ENCODE measurements around the gene MRPL36. TPM values are rescaled to one million over a fixed set of nuclear protein-coding genes. Genes with fewer than 3 reads are reported as not detected.
A peak's percentile ranks its signal among the peaks of the same experiment; 100 is the strongest.
"Not testable (repeated sequence)": the region's sequence is repeated elsewhere in the genome, so short reads cannot be mapped to it uniquely, and the experiment has no call there.

Gene MRPL36
- total RNA-seq, 2 donors from 2014 or later = 26.6 to 33.7 TPM

DNA sequence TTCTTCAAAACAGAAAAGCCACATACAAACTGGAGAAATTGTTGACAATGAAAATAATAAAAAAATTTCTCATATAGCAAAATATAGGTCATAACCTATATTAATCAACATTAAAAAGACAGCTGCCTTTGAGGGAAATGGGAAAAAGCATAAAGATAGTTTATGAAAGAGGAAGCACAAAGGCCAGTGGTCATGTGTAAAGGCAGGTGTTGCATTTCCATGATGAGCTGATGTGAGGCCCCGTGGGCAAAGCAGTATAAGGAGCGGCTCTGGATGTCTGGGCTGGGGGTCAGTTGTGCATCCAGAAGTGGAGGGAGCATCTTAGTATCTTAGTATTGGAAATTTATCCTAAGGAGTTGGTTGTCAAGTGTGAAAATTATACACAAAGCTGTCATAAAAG is 19.8 kb upstream of the MRPL36 start:
- ATAC-seq (no peak), DNase-seq (no peak)
- intact Hi-C loops (cut with DNase I, micrococcal nuclease) = no loop called here

DNA sequence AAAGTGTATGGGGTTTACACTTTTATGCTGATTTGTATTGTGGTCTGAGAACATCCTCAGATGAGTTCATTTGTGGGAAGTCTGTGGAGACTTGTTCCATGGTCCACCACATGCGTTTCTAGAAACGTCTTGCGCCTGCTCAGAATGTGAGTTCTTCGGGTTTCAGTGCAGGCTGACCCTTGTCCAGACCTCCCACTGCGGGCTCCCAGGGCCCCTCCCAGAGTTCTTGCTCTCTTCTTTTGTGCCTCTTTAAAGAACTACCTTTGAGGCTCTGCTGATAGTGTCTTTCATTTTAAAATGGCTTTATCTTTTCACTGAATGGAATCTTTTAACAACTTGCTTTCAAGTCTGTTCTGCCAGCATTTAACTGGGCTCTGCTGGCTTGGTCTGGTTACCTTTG is 19.1 kb upstream of the MRPL36 start:
- intact Hi-C loops (cut with DNase I, micrococcal nuclease) = no loop called here
- ATAC-seq (no peak), DNase-seq (no peak)

DNA sequence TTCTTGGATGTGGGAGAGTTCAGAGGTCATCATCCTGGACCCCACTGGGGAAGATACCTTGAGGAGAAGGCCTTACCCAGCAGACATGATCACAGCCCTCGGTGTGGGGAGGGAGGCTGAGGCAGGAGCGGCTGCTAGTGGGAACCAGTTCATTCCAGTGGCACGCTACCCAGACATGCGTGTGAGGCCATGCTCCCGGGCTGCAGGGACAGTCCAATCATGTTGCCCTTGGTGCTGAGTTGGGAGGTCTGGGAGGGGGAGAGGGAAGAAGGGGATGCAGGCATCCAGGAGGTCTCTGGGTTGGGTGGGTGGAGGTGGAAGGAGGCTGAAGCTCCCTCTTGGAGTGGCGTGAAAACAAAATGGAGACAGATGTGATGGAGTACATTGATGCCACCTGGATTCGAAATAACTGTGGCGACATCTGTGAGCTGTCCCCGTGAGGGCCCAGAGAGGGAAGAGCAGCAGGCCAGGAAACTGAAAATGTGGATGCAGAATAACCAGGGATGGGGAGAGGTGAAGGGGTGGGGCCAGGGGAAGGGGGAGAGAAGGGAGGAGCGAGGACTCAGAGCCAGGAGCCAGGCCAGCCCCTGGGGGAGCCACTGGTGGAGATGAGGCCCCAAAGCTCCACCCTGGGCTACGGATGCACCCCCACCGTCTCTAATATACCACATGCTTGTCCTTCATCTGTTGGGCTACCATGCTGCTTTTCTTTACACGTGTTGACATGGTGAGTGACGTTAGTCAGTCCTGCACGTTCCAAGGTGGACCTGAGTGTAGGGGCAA is 17.8 kb upstream of the MRPL36 start:
- intact Hi-C loops (cut with DNase I, micrococcal nuclease) = no loop called here
- DNase-seq = no peak
- ATAC-seq = no peak

DNA sequence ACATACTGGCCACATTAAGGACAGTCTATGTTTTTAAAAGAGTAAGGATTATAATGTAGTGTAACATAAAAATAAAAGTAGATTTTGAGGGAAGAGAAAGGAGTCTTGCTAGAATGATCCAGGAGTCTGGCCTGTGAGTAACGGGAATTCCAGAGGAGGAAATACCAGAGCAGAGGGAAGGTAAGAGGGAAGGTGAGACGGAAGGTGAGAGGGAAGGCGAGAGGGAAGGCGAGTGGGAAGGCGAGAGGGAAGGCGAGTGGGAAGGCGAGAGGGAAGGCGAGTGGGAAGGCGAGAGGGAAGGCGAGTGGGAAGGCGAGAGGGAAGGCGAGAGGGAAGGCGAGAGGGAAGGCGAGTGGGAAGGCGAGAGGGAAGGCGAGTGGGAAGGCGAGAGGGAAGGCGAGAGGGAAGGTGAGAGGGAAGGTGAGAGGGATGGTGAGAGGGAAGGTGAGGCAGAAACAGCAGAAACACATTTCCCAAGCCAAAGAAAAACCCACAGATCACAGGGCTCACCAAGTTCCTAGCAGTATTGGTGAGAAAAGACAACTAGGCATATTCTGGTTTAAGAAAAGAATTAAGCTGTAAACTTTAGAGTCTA is 17.0 kb upstream of the MRPL36 start:
- intact Hi-C loops (cut with DNase I, micrococcal nuclease); DNase-seq; ATAC-seq: not testable (repeated sequence)

DNA sequence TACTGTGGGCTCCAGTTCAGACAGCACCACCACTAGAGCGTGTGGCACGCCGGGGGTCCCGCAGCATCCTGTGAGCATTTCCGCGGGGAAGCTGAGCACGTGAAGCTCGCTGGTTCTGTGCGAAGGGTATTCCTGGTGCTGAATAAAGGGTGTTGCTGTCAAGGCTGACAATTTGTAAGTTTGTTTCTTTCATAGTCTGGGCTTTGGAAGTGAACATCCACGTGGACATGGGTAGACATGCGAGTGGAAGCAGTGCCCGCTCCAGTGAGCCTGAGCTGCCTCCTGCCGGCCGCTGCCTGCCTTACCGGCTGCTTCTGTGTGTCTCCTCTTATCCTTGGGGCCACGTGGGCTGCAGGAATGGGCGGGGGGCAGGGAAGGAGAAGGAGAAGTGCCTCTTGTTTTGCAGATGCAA is 16.2 kb upstream of the MRPL36 start:
- ATAC-seq = no peak
- intact Hi-C loops (cut with DNase I, micrococcal nuclease) = no loop called here
- no peak for DNase-seq

DNA sequence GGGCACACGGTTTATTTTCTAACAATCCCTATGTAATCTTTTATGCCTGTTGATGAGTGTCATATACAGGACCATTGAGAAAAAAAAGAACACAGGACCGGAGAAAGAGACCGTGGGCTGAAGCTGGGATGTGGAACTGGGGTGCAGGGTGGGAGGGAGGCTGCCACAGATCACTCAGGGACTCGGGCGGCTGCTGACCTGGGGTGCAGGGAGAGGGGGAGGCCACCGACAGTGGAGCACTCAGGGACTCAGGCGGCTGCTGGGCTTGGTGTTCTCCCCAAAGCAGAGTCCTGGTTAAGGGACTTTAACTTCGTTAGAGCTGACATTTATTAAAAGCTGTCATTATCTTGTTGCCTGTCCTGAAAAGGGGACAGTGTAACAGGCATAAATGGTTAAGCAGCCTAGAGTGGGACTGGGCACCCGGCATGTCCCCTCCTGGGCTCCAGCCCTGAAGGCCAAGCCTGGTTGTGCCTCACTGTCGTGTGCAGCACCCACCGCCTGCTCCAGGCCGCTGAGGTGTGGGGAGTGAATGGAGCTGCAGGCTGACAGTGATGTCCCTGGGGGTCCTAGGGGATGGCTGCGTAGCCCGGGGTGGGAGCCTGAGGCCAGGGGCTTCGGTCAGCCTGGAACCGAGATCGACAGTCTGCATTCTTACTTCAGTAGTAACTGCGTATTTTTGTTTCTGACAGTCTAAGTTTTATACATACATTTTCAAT is 15.6 kb upstream of the MRPL36 start:
- intact Hi-C loops (cut with DNase I, micrococcal nuclease) = no loop called here
- ATAC-seq (no peak), DNase-seq (no peak)

DNA sequence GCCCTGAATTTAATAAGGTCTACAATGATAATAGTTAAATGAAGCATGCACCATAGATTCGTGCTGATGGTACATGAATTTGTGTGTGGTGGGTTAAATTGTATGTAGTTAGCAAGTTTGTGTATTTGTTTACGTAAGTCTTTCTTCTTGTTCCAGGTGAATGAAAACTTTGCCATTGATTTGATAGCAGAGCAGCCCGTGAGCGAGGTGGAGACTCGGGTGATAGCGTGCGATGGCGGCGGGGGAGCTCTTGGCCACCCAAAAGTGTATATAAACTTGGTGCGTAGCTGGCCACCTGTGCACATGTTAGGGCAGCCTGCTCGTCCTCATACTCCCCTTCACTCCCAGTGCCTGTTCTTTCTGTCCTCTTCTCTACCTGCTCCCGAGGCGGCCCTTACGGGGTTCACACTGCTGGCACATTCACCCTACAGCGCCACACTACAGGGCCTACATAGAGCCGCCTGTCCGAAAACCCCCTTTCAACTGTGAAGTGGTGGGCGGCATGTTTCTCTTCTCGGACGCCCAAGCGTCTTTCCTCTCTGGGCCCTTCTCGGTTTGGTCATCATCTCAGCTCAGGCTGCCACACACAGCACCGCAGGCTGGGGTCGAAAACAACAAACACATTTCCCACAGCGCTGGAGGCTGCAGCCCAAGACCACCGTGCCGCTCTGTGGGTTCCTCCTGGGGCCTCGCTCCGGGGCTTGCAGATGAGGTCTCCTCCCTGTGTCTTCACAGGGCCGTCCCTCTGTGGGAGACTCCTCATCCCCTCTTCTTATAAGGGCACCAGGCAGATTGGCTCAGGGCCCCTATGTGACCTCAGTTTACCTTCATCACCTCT is 14.8 kb upstream of the MRPL36 start:
- intact Hi-C loops (cut with DNase I, micrococcal nuclease) = no loop called here
- no peak for ATAC-seq
- DNase-seq = no peak

DNA sequence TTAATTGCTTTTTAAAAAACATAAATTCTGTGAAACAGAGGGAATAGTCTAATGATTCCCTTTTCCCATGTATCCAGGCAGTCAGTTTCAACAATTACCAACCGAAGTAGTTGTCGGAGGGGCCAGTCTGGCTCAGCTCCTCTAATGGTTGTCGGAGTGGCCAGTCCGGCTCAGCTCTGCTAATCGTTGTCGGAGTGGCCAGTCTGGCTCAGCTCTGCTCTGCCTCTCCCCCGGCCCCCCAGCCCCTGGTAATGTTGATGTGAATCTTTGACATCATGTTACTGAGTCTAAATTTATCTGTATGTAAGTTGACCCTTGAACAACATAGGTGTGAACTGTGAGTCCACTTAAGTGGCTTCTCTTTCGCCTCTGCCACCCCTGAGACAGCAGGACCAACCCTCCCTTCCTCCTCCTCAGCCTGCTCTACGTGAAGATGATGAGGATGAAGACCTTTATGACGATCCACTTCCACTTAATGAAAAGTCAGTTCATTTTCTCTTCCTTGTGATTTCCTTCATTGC is 11.0 kb upstream of the MRPL36 start:
- intact Hi-C loops (cut with DNase I, micrococcal nuclease) = no loop called here
- ATAC-seq = no peak
- no peak for DNase-seq

DNA sequence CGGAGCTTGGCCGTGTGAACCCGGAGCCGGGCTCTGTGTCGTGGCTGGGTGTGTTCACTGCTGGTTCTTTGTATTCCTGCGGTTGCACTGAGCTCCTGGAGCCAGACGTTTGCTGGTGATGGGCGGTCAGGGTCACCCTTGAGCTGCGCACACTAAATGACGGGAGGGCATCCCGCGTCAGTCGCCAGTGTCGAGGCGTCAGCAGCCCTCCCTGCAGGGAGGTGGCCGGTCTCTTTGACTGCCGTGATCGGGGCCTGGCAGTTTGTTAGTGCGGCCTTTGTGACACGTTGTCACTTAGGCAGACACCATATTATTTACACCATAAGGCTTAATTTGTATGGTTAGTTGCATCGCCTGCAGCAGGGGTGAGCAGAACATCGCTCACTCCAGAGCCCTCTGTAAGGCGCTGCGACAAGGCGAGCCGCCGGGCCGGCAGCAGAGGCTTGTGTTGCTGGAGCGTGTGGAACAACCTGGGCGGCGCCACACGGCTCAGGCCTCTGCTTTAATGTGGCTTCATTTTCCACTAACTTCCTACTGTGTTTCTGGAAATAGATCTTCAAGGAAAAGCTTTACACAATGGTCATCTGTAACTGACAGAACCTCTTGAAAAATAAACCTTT is 9.9 kb upstream of the MRPL36 start:
- DNase-seq = no peak
- ATAC-seq = no peak

DNA sequence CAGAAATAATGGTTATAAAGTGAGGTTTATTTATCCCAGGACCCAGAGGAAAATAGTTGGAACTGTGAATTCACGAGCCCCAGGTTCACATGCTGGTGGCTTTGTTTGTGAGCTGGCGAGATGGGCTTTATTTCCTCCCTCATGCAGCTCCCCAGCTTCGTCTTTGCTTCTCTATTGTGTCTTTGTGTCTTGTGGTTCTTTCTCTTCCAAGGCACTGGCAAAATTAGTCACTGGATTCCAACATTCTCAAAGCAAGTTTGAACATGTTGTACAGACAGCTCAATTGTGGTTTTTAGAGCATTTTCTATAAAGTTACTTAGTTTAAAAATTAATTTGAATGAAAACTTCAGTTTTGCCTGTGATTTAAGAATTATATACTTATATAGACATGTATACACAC is 8.8 kb upstream of the MRPL36 start:
- intact Hi-C loops (cut with DNase I, micrococcal nuclease) = no loop called here
- no peak for ATAC-seq
- DNase-seq = no peak

More for the DNA sequence above, 9.9 kb upstream of the MRPL36 start:
- intact Hi-C loops (cut with DNase I, micrococcal nuclease) = no loop called here

DNA sequence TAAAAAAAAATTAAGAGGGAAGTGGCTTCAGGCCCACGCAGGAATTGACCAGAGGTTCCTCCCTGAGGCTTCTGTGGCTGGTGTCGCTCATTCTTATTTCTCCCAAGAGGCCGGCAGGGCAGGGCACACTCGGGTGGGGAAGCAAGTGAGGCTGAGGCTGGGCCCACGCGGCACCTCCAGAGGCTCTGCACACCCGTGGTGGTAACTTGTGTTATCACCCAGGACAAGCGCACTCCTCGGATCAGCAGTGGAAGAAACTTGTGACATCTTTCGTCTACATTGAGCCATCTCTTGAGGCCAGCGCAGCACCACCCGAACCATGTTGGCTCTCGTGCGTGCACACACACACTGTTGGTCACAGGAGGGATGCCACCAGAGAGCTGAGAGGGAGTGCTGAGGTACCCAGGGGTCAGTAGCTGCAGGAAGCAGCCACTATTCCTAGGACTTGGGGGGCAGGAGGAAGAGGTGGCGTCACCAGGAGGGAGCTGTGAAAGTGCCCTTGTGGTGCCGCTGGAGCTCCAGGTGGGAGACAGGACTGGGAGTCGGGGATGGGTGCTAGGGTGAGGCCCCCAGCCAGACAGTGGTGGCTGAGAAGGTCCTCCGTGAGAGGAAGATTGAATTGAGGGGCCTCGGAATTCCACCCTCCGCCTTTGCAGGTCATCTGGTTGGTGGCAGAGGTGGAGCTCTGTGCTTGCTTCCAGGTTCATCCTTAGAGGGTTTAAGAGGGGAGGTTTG is 8.0 kb upstream of the MRPL36 start:
- ATAC-seq (no peak), DNase-seq (no peak)
- intact Hi-C loops (cut with DNase I, micrococcal nuclease) = no loop called here

DNA sequence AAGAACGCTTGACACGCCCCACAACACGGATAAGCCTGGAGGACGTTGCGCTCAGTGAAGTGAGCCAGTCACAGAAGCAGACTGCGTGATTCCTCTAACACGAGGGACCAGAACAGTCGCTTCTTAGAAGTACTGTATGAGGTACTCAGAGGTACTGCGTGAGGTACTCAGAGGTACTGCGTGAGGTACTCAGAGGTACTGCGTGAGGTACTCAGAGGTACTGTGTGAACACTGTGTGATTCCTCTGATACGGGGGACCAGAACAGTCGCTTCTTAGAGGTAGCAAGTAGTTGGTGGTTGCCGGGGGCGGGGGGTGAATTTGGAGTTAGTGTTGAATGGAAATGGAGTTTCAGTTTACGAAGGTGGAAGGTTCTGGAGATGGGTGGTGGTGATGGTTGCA is 7.3 kb upstream of the MRPL36 start:
- DNase-seq (no peak), ATAC-seq (no peak)
- intact Hi-C loops (cut with DNase I, micrococcal nuclease) = no loop called here

DNA sequence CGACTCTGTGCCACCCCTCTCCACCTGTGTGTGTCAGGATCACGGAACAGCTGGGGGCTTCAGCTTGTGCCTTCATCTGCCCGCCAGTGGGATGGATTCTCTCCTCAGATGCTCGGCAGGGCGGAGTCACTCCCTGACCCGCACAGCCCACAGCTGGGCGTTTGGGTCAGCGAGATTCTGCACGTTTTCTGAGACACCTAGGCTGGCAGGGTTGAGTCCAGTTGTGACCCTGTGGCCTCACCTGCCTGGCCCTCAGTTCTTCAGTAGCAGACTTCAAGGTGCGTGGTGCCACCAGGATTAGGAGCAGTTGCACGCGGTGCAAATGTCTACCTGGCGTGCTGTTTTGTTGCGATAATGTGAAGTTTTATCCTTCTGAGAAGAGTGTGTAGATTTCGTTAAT is 6.6 kb upstream of the MRPL36 start:
- intact Hi-C loops (cut with DNase I, micrococcal nuclease) = no loop called here
- DNase-seq = no peak
- ATAC-seq = no peak

DNA sequence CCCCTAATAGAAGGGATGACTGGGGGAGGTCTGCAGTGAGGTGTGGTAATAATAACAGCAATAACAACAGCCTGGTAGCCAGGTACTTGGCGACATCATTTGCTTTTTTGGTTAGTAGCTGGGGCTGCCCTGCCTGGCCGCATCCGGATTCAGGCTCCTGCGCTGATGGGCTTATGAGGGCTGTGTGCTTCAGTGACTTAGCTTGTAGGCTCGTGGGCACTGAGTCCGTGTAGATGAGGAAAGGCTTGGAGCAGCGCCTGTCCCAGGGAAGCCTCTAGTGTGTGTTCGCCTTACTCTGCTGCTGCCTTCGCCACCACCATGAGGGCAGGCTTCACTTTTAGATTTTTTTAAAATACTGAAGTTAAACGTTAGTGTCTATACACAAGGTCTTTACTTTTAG is 6.1 kb upstream of the MRPL36 start:
- intact Hi-C loops (cut with DNase I, micrococcal nuclease) = no loop called here
- DNase-seq (no peak), ATAC-seq (no peak)

DNA sequence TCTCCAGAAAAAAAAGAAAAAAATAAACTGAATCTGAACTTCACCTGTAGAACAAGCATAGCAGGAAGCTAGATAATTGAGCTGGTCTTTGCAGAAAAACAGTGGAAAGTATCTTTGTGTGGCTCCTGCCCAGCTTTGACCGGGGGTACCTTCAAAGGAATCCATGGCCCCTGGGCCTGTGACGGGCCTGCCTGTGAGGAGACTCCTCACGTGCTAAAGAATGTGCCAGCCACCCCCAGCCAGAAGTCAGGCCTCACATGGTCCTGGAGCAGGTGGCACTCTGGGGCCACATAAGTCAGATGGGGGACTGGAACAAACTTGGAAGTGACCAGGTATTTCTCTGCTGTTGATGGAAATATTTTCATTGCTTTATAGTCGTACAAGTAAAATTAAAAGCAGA is 5.7 kb upstream of the MRPL36 start:
- intact Hi-C loops (cut with DNase I, micrococcal nuclease) = no loop called here
- DNase-seq (no peak), ATAC-seq (no peak)

DNA sequence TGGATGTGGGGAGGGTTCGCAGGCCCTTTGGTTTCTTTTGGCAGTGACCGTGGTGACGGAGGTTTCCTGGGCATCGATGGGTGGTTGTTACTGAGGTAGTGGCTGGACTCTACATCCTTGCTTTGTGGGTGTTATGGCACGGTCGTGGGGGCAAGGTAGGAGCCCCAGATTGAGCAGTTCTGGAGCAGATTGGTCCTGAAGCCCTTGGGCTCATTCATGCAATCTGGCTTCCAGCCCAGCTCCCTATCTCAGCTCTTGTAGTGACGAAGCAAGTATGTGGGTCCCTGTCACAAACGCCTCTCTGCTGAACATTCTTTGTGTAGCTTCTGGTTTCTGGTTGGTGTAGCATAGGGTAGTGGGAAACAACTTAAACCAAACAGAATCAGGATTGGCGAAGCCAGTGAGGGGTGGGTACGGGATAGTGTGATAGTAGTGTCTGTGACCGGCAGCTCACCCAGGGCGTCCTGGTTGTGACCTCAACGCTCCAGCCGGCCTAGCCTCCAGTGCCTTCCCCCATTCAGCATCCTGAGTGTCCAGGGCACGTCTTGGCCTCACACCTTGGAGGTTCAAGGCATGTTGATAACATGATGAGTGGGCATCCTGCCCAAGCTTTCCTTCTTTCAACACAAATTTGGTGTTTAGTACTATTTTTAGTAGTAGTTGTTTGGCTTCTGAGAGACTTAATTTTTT is 4.5 kb upstream of the MRPL36 start:
- intact Hi-C loops (cut with DNase I, micrococcal nuclease) = no loop called here
- no peak for ATAC-seq
- DNase-seq = no peak

DNA sequence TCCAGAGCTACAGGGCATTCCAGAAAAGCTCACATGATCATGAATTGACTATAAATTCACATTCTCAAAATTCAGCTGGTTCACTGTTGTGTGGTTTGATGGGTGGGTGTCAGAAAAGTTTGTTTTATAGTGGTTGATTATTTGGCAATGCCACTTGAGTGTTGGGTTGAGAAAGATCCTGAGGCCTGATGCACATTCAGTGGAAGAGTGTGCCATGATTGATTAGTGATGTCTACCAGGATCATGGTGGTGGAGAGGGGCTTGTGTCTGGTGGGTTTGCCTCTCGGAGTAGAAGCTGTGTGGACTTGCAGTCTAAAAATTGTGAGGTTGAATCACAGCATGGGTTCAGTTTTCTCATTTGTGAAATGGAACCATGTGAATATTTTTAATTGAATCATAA is 3.6 kb upstream of the MRPL36 start:
- intact Hi-C loops (cut with DNase I, micrococcal nuclease) = no loop called here
- ATAC-seq (no peak), DNase-seq (no peak)

DNA sequence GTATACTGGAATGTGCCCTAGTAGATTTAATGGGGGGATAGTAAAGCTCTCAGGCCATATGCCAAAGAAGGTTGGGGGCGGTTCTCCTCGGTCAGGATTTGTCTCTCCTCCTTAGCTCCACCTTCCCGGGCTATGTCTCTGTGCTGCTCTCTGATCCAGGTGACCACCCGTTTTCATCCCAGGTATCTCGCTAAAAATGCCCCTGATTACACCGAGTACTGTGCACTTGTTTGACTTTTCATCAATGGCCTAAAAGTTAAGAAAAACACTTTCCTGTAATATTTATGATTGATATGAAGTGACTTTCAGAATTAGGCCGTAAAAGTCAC is 2.3 kb upstream of the MRPL36 start:
- peak; percentile 15 for ATAC-seq
- peak in 1 of 2 donors; percentile 31 for DNase-seq
- intact Hi-C loops (cut with DNase I, micrococcal nuclease) = no loop called here

All from left colon (tissue), 2 donors.